Measurements from ENCODE around the gene TMEM179.

DNA sequence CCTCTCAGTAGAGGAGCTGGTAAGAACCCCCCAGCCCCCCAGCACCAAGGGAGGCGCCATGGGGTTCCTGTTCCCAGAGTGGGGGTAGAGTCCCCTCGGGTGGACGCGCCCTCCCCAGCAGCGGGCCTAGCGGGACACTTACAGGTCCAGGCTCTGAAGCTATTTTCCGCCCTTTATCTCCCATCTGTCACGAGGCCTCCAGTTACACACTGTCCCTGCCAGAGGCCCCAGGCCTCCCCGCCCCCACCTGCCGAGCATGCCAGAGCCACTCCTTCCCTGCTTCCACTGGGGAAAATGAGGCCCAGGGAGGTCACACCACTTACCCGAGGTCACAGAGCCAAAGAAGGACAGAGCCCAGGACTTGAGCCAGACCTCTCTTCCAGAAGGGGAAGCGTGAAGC, 21.9 kb downstream of the TMEM179 start:
- TF ChIP-seq, protein P1, sequence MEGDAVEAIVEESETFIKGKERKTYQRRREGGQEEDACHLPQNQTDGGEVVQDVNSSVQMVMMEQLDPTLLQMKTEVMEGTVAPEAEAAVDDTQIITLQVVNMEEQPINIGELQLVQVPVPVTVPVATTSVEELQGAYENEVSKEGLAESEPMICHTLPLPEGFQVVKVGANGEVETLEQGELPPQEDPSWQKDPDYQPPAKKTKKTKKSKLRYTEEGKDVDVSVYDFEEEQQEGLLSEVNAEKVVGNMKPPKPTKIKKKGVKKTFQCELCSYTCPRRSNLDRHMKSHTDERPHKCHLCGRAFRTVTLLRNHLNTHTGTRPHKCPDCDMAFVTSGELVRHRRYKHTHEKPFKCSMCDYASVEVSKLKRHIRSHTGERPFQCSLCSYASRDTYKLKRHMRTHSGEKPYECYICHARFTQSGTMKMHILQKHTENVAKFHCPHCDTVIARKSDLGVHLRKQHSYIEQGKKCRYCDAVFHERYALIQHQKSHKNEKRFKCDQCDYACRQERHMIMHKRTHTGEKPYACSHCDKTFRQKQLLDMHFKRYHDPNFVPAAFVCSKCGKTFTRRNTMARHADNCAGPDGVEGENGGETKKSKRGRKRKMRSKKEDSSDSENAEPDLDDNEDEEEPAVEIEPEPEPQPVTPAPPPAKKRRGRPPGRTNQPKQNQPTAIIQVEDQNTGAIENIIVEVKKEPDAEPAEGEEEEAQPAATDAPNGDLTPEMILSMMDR (IDR thresholded peaks at IDR 0.05; ENCODE audit: borderline replicate concordance, extremely low read depth, low read length, poor library complexity, severe bottlenecking), result no peak
- no peak for TF ChIP-seq EZH2 (IDR thresholded peaks at IDR 0.05; ENCODE audit: borderline replicate concordance, low read depth, low read length, severe bottlenecking)

Measured in DND-41 (cell line).